NCI-H526 treated with DMSO at 0.1 percent for 48 hours (cell line): ENCODE measurements around the gene CEP350.

Experiments used
- DNase-seq: peaks from one replicate; lab custom pipeline; 2025; lab: John Stamatoyannopoulos, UW

Gene CEP350

GRCh38 chr1:180062452-180062971 lies 107.9 kb downstream of the CEP350 start:
- DNase-seq = no peak

DNA sequence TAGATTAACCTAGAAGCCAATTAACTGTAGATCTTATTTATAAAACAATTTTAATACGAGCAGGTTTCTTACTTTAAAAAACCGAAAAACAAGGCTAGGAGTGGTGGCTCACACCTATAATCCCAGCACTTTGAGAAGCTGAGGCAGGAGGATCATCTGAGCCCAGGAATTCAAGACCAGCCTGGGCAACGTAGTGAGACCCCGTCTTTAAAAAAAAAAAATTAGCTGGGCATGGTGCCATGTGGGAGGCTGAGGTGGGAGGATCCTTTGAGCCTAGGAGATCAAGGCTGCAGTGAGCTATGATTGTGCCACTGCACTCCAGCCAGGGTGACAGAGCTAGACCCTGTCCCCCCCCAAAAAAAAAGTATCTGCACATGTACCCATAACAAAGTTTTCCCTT lies 110.8 kb downstream of the CEP350 start:
- DNase-seq = no peak

DNA sequence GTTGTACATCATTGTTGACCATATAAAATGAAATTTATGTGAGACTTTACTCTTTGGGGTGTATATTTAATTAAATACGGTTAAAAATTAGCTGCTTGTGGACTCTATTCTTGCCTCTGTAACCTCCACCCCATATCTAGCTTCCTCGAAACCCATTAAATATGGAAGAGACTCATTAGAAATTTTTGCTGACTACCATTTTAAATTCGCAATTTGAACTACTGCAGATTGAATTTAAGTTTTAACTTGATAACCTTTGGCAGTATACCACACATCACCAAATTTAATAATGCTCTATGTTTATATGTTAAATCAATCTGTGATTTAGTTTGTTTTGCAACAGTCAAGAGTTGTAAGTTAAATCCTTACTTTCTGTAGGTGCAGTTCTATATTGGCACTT lies 111.5 kb downstream of the CEP350 start:
- DNase-seq = no peak

- no peak for DNase-seq
Measured at GRCh38 chr1:180070286-180070685, 115.7 kb downstream of the CEP350 start.

DNA sequence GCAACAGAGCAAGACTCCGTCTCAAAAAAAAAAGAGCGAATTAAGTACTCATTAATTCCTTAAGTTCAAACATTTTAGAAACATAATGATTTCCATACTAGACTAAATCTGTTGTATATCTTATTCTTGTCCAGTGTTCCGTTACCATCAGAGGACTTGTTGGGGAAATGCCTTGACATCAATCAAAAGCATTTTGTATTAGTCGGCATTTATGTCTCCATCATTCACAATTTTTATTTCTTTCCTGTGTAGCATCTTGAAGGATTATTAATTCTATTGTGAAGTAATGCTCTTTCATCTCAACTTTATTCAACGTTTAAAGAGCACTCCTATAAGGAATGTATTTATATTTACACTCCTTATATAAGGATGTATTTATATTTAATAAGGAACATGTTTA lies 117.1 kb downstream of the CEP350 start:
- DNase-seq = no peak

- no peak for DNase-seq
Measured at GRCh38 chr1:180080439-180080838, 125.8 kb downstream of the CEP350 start.

DNA sequence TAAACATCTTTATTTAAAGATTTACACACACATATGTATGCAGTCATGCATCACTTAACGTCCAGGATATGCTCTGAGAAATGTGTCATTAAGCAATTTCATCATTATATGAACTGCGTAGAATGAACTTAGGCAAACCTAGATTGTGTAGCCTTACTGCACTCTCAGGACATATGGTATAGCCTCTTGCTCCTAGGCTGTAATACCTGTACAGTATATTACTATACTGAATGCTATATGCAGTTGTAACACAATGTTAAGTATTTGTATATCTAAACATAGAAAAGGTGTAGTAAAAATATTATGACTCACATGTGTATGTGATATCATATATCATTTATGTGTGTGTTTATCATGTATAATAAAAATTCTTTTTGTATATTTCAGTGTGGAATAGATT lies 126.9 kb downstream of the CEP350 start:
- no peak for DNase-seq

DNA sequence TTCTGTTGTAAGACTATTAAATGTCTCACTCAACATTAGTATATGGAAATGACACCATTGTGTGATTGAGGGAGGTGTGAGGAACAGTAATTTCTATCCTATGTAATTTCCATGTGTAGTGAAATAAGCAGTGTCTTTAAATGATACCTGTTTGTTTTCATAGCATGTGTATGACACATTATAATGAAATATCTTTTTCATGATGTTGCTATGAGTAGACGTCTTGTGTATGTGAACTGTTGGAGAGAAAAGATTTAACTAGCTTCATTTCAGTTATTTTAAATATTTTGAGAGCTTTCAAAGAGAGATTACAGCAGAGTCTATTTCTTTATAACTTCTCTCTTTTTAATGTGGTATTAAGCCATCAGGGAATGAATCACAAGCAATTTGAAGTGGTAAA lies 128.6 kb downstream of the CEP350 start:
- DNase-seq = no peak

- DNase-seq = no peak
Measured at GRCh38 chr1:180084867-180085266, 130.3 kb downstream of the CEP350 start.

GRCh38 chr1:180085331-180085730 lies 130.7 kb downstream of the CEP350 start:
- DNase-seq = no peak

- DNase-seq = no peak
Measured at GRCh38 chr1:180092931-180093650, 138.5 kb downstream of the CEP350 start.

DNA sequence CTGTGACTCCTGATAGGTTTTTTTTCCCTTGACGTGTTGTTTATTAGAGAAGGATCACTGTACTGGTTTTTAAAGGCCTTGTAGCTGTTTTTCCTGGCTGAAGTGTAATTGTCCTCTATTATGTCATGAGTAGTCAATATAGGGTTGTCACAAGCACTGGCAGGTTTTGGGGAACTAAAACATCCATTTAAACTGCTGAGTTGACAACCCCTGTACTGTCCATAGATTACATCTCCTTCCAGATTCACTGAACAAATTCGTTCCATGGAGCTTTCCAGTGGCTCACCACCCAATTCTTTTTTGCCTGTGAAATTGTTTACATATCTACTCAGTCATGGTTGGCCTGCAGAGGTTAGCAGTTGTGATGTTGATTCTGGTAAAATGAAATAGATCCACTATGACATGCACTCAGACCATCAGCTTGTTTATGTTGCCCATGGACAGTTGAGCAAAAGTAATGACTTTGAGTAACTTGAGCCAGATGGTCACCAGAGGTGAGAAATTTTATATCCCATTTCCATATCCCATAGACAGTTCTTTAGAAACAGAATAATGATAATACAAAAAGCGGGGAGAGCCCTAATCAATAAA lies 140.2 kb downstream of the CEP350 start:
- DNase-seq = no peak

- no peak for DNase-seq
Measured at GRCh38 chr1:180096584-180097325, 142.1 kb downstream of the CEP350 start.

DNA sequence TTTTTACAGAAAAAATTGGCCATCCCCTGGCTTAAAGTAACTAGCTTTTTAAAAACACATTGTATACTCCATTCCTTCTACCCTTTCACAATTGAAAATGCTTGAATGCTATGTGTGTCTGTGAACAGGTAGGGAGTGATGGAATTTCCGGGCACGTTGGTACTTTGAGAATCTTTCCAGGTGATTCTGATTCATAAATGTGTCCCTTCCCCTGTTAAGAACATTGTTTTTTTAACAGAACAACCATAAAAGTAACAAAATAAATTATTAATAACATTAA lies 142.7 kb downstream of the CEP350 start:
- no peak for DNase-seq

DNA sequence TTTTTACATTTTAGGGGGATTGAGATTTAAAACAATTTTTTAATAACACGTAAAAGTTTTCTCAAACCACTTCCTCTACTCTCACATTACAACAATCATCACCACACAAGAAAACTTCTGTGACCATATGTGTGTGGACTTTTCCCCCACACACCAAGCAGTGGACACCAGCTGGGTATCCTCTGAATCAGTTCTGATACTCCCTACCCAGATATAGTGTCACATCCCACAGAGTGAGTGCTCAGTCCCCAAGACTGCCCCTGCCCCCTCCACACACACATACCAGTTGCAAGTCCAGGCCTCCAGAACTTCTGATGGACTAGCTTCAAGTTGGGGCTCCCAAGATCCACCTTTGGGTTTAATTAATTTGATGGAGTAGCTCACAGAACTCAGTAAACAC lies 146.8 kb downstream of the CEP350 start:
- DNase-seq = no peak

- DNase-seq = no peak
Measured at GRCh38 chr1:180103819-180104218, 149.2 kb downstream of the CEP350 start.

- no peak for DNase-seq
Measured at GRCh38 chr1:180112091-180112490, 157.5 kb downstream of the CEP350 start.

- DNase-seq = no peak
Measured at GRCh38 chr1:180112984-180113647, 158.5 kb downstream of the CEP350 start.

- no peak for DNase-seq
Measured at GRCh38 chr1:180114396-180114945, 159.9 kb downstream of the CEP350 start.

DNA sequence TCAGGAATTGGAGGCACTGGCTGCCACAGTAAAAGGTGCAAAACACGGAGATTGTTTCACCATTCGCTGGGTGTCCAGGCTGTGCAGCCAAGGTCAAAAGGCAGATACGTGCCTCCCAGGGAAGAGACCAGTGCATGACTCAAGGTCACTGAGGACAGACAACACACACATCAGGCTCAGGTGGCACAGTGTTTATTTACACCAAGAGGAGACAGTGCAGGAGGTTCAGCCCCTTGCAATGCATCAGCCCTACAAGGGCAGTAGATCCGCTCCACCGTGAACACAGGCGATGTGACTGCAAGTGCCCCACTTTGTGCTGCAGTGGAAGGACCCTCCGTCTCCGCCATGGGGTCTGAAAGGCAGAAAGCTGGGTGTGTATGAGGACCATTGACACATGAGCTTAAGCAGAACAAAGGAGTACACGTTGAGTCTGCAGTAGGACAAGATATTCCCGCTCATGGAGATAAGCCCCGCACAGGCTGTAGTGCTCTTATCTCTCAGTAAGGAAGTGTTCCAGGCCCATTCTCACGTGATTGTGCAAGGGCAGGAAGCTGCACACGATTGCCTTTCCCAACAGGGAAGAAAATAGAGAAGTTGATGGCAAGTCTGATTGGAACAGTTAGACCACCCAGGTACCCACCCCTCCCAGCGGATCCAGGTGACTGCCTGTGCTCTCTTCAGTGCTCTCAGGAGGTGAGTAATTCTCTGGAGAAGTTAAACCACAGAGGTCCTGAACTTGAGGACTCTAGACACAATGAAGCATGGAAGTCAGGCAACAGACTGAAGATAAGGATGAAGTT lies 162.6 kb downstream of the CEP350 start:
- no peak for DNase-seq

GRCh38 chr1:180117764-180118116 lies 163.1 kb downstream of the CEP350 start:
- no peak for DNase-seq

GRCh38 chr1:180119837-180120236 lies 165.2 kb downstream of the CEP350 start:
- peak; percentile 88 for DNase-seq
